NCI-H526 (cell line): Measurements from ENCODE around the gene STK4.

Source experiments
- DNase-seq, 2 experiments: peaks; one replicate each; lab custom pipeline; 2025; lab: John Stamatoyannopoulos, UW

STK4 gene

GRCh38 chr20:44966030-44966961, at the start of gene STK4:
STK4 (plus strand) TSS chr20:44966512; CDS start chr20:44966569, 57 bp downstream.
- DNase-seq = peak; percentile 90 to 98

GRCh38 chr20:44916586-44916985, 49.7 kb upstream of the STK4 start:
- no peak for DNase-seq

GRCh38 chr20:44917399-44917798, 48.9 kb upstream of the STK4 start:
- DNase-seq = no peak

GRCh38 chr20:44918342-44918741, 48.0 kb upstream of the STK4 start:
- DNase-seq = no peak

- DNase-seq = no peak
These were observed 47.6 kb upstream of the STK4 start for GRCh38 chr20:44918761-44919160.

GRCh38 chr20:44921447-44921846, 44.9 kb upstream of the STK4 start:
- DNase-seq = no peak

- no peak for DNase-seq
These were observed 41.8 kb upstream of the STK4 start for GRCh38 chr20:44924541-44924940.

- DNase-seq = no peak
These were observed 37.7 kb upstream of the STK4 start for GRCh38 chr20:44928595-44928994.

GRCh38 chr20:44930517-44931168, 35.7 kb upstream of the STK4 start:
- DNase-seq = no peak

- DNase-seq = no peak
These were observed 34.4 kb upstream of the STK4 start for GRCh38 chr20:44931911-44932310.

GRCh38 chr20:44932916-44933315, 33.4 kb upstream of the STK4 start:
- DNase-seq = no peak

- DNase-seq = no peak
These were observed 29.8 kb upstream of the STK4 start for GRCh38 chr20:44936510-44936909.

GRCh38 chr20:44938637-44939036, 27.7 kb upstream of the STK4 start:
- no peak for DNase-seq

GRCh38 chr20:44941120-44941691, 25.1 kb upstream of the STK4 start:
- DNase-seq = no peak

- DNase-seq = no peak
These were observed 23.9 kb upstream of the STK4 start for GRCh38 chr20:44942264-44942973.

- no peak for DNase-seq
These were observed 22.5 kb upstream of the STK4 start for GRCh38 chr20:44943828-44944227.

GRCh38 chr20:44945261-44945660, 21.1 kb upstream of the STK4 start:
- no peak for DNase-seq

- DNase-seq = no peak
These were observed 19.9 kb upstream of the STK4 start for GRCh38 chr20:44946271-44946852.

- DNase-seq = no peak
These were observed 18.2 kb upstream of the STK4 start for GRCh38 chr20:44948107-44948506.

- DNase-seq = no peak
These were observed 17.8 kb upstream of the STK4 start for GRCh38 chr20:44948513-44948912.

GRCh38 chr20:44950368-44950767, 15.9 kb upstream of the STK4 start:
- DNase-seq = no peak

GRCh38 chr20:44952731-44953130, 13.6 kb upstream of the STK4 start:
- no peak for DNase-seq
